Brain (organoid and tissue), 1 donor: ENCODE measurements around the gene GLO1. TPM values are rescaled to one million over a fixed set of nuclear protein-coding genes. Genes with fewer than 3 reads are reported as not detected.

Source experiments
- polyA plus RNA-seq: library from polyadenylated mRNA; stranded (reverse); fragments of 350-450 nt; fragmentation: Illumina TruSeq; extraction: RNeasy Lipid Tissue Mini Kit (QIAGEN cat#74804); gene quantifications from one replicate; pipeline ENCODE4 v1.2.3, GENCODE V29; 2015; ENCODE audit warnings: low read depth, low replicate concordance; ENCODE audit not compliant: insufficient read depth

The GLO1 gene
- polyA plus RNA-seq, 1 donor from 2014 or later, result 190 TPM

Other genes with a start within 250 kb of the GLO1 start
- gene BTBD9, start 63.2 kb downstream of the GLO1 start, polyA plus RNA-seq, result 12.9 TPM
- not detected for gene DNAH8, start 12.2 kb upstream of the GLO1 start, polyA plus RNA-seq